ENCODE measurements around the gene STH. TPM values are rescaled to one million over a fixed set of nuclear protein-coding genes. Genes with fewer than 3 reads are reported as not detected.

Gene STH
- total and polyA plus RNA-seq, 2 experiments from 2014 or later: 0.55 TPM; not detected in 1

- ATAC-seq (peak; percentile 88), DNase-seq (ENCODE audit: low spot score) (peak; percentile 96)
- no peak overlapping the region for H3K4me2 ChIP-seq
- peaks cover 44% of the 10 kb centered on the region for H3K36me3 ChIP-seq (ENCODE audit: insufficient read depth)
- Mint-ChIP-seq H3K4me1 (peaks cover 18% of the 10 kb centered on the region), H3K36me3 (ENCODE audit: low read depth) (peaks cover 77% of the 10 kb centered on the region), H3K27me3 (ENCODE audit: insufficient read depth, low read depth, poor library complexity) (peaks cover 3% of the 10 kb centered on the region), H3K4me3 (no peak overlapping the region), H3K27ac (0 out of 2 replicates have a peak overlapping the region, but pooled peaks have one; percentile 46), H3K9me3 (no peaks in the 10 kb centered on the region)
- no peaks in the 10 kb centered on the region for H3K27me3 ChIP-seq (ENCODE audit: insufficient read depth)
- no peaks in the 10 kb centered on the region for H3K4me1 ChIP-seq (ENCODE audit: insufficient read depth)
- no peak for TF ChIP-seq EZH2phosphoT487 (IDR thresholded peaks at IDR 0.05; ENCODE audit: unreplicated experiment)
- peak; percentile 80 to 96 for TF ChIP-seq CTCF (conservative IDR thresholded peaks at IDR 0.05; ENCODE audit: low read depth in 2 of 2)
- no peak for TF ChIP-seq NANOG (IDR thresholded peaks at IDR 0.05; ENCODE audit: borderline replicate concordance)
- no peak overlapping the region for H2AFZ ChIP-seq
- H3F3A ChIP-seq (replicated peaks; ENCODE audit: low read depth): peaks cover 8% of the 10 kb centered on the region; the same call in 1 of the 2 replicates
- H3K79me2 ChIP-seq (replicated peaks; ENCODE audit: insufficient read depth): peaks cover 18% of the 10 kb centered on the region
- H4K20me1 ChIP-seq (replicated peaks; ENCODE audit: insufficient read depth): peaks cover 16% of the 10 kb centered on the region
- peak overlapping the region; percentile 55; the same call in 1 of the 2 replicates for H3K27ac ChIP-seq (ENCODE audit: low read depth)
- no peaks in the 10 kb centered on the region for H3K9me2 ChIP-seq (ENCODE audit: insufficient read depth)
- H3K4me3 ChIP-seq: no peak overlapping the region
Measured at GRCh38 chr17:46044286-46044928, 45.4 kb downstream of the STH start.

- no peaks in the 10 kb centered on the region for H3K27me3 ChIP-seq (ENCODE audit: insufficient read depth)
- peaks cover 3% of the 10 kb centered on the region for H3K27me3 Mint-ChIP-seq (ENCODE audit: insufficient read depth, low read depth, poor library complexity)
- peaks cover 77% of the 10 kb centered on the region for H3K36me3 Mint-ChIP-seq (ENCODE audit: low read depth)
- peaks cover 18% of the 10 kb centered on the region for H3K4me1 Mint-ChIP-seq
- peaks cover 8% of the 10 kb centered on the region; the same call in 1 of the 2 replicates for H3F3A ChIP-seq (replicated peaks; ENCODE audit: low read depth)
- H3K4me1 ChIP-seq (ENCODE audit: insufficient read depth): no peaks in the 10 kb centered on the region
- DNase-seq (ENCODE audit: low spot score): no peak
- no peaks in the 10 kb centered on the region for H3K9me3 Mint-ChIP-seq
- no peak overlapping the region for H3K4me3 Mint-ChIP-seq
- no peak overlapping the region for H3K4me2 ChIP-seq
- ATAC-seq: no peak
- H2AFZ ChIP-seq: no peak overlapping the region
- H4K20me1 ChIP-seq (replicated peaks; ENCODE audit: insufficient read depth): peaks cover 12% of the 10 kb centered on the region
- peaks cover 18% of the 10 kb centered on the region for H3K79me2 ChIP-seq (replicated peaks; ENCODE audit: insufficient read depth)
- peak overlapping the region; percentile 55; the same call in 1 of the 2 replicates for H3K27ac ChIP-seq (ENCODE audit: low read depth)
- H3K9me2 ChIP-seq (ENCODE audit: insufficient read depth): no peaks in the 10 kb centered on the region
- H3K4me3 ChIP-seq: no peak overlapping the region
- H3K27ac Mint-ChIP-seq: no peak overlapping the region
- H3K36me3 ChIP-seq (ENCODE audit: insufficient read depth): peaks cover 43% of the 10 kb centered on the region
- TF ChIP-seq CREB1 (CRISPR knock-in tag; IDR thresholded peaks at IDR 0.05; ENCODE audit: low read depth): no peak
- TF ChIP-seq JUNB (IDR thresholded peaks at IDR 0.05; ENCODE audit: unreplicated experiment): no peak
- no peak for TF ChIP-seq EZH2 (IDR thresholded peaks at IDR 0.05; ENCODE audit: low read depth, unreplicated experiment)
- no peak for TF ChIP-seq NANOG (IDR thresholded peaks at IDR 0.05; ENCODE audit: borderline replicate concordance)
- no peak for TF ChIP-seq ZNF114 (CRISPR knock-in tag; IDR thresholded peaks at IDR 0.05)
- no peak for TF ChIP-seq ZNF331 (CRISPR knock-in tag; IDR thresholded peaks at IDR 0.05; ENCODE audit: low read depth)
- TF ChIP-seq ZNF462 (CRISPR knock-in tag; IDR thresholded peaks at IDR 0.05): no peak
- no peak for TF ChIP-seq STAT1 (IDR thresholded peaks at IDR 0.05; ENCODE audit: unreplicated experiment)
Measured at GRCh38 chr17:46044989-46045388, 45.9 kb downstream of the STH start.

All from GM23338 (cell line).